ENCODE results near the gene PRELID2.
"Not testable (repeated sequence)": the region's sequence is repeated elsewhere in the genome, so short reads cannot be mapped to it uniquely, and the experiment has no call there.

Gene PRELID2

GRCh38 chr5:145834917-145835847 is at the start of gene PRELID2:
PRELID2 (minus strand) TSS chr5:145835342; CDS start chr5:145835251, 91 bp downstream.
- DNase-seq (ENCODE audit: low read depth in 2 of 2) = peak in 1 of 2 donors; percentile 32

GRCh38 chr5:145874765-145875164 is 39.6 kb upstream of the PRELID2 start:
- DNase-seq (ENCODE audit: low read depth in 2 of 2) = no peak

- DNase-seq (ENCODE audit: low read depth in 2 of 2) = no peak
These were observed 37.8 kb upstream of the PRELID2 start, which contains the start of gene GRXCR2 for GRCh38 chr5:145872914-145873313. GRXCR2 (minus strand) TSS chr5:145873014; CDS start chr5:145872968, 46 bp downstream.

GRCh38 chr5:145872486-145872885 is 37.3 kb upstream of the PRELID2 start:
- no peak for DNase-seq (ENCODE audit: low read depth in 2 of 2)

- DNase-seq (ENCODE audit: low read depth in 2 of 2) = no peak
These were observed 34.6 kb upstream of the PRELID2 start for GRCh38 chr5:145869753-145870152.

GRCh38 chr5:145867806-145868205 is 32.7 kb upstream of the PRELID2 start:
- no peak for DNase-seq (ENCODE audit: low read depth in 2 of 2)

GRCh38 chr5:145864432-145864831 is 29.3 kb upstream of the PRELID2 start:
- not testable (repeated sequence) for DNase-seq (ENCODE audit: low read depth in 2 of 2)

GRCh38 chr5:145863003-145863402 is 27.9 kb upstream of the PRELID2 start:
- DNase-seq (ENCODE audit: low read depth in 2 of 2) = no peak

- no peak for DNase-seq (ENCODE audit: low read depth in 2 of 2)
These were observed 24.8 kb upstream of the PRELID2 start for GRCh38 chr5:145859897-145860296.

- no peak for DNase-seq (ENCODE audit: low read depth in 2 of 2)
These were observed 24.3 kb upstream of the PRELID2 start for GRCh38 chr5:145859453-145859852.

GRCh38 chr5:145858959-145859358 is 23.8 kb upstream of the PRELID2 start:
- DNase-seq (ENCODE audit: low read depth in 2 of 2) = no peak

- DNase-seq (ENCODE audit: low read depth in 2 of 2) = no peak
These were observed 21.2 kb upstream of the PRELID2 start for GRCh38 chr5:145856285-145856818.

GRCh38 chr5:145855763-145856267 is 20.7 kb upstream of the PRELID2 start:
- DNase-seq (ENCODE audit: low read depth in 2 of 2) = no peak

GRCh38 chr5:145854651-145855258 is 19.6 kb upstream of the PRELID2 start:
- DNase-seq (ENCODE audit: low read depth in 2 of 2) = no peak

- no peak for DNase-seq (ENCODE audit: low read depth in 2 of 2)
These were observed 18.7 kb upstream of the PRELID2 start for GRCh38 chr5:145853781-145854376.

GRCh38 chr5:145852990-145853389 is 17.8 kb upstream of the PRELID2 start:
- no peak for DNase-seq (ENCODE audit: low read depth in 2 of 2)

GRCh38 chr5:145848854-145849253 is 13.7 kb upstream of the PRELID2 start:
- DNase-seq (ENCODE audit: low read depth in 2 of 2) = no peak

- no peak for DNase-seq (ENCODE audit: low read depth in 2 of 2)
These were observed 12.7 kb upstream of the PRELID2 start for GRCh38 chr5:145847499-145848497.

- DNase-seq (ENCODE audit: low read depth in 2 of 2) = no peak
These were observed 10.9 kb upstream of the PRELID2 start for GRCh38 chr5:145846081-145846480.

GRCh38 chr5:145841299-145841698 is 6.2 kb upstream of the PRELID2 start:
- no peak for DNase-seq (ENCODE audit: low read depth in 2 of 2)
